Right lobe of liver (tissue), 4 donors: ENCODE results near the gene UBA6.

Experiments used
- CTCF ChIP-seq, 4 donors: fragments of 200-600 bp in 3 of 4; fragments of 450-650 bp in 1 of 4; IDR thresholded peaks; one replicate each; pipeline versions ENCODE4 v1.5.1 to v1.8.0; 2016 to 2022; ENCODE audit warnings: antibody characterized with exemption in 4 of 4, mild to moderate bottlenecking in 2 of 4
- POLR2A ChIP-seq: fragments of 450-650 bp; IDR thresholded peaks from one replicate; pipeline ENCODE4 v1.6.1; 2017; ENCODE audit warnings: antibody characterized with exemption, mild to moderate bottlenecking
- donor health status: DM: no; HTN: no; CAD: no.
- donor health status: DM: no; HTN: no; CAD: no.
- donor health status: DM: no; HTN: yes; CAD: no.

GRCh38 chr4:67581913-67582312 lies 119.0 kb downstream of the UBA6 start:
- no peak for TF ChIP-seq CTCF (IDR thresholded peaks at IDR 0.05)
- no peak for TF ChIP-seq POLR2A
